Left hindlimb (tissue), 1 donor: Measurements from ENCODE around the gene DOHH.
A peak's percentile ranks its signal among the peaks of the same experiment; 100 is the strongest.

Source experiments
- DNase-seq: peaks from one replicate; pipeline ENCODE4 v3.0.0-alpha.2; 2018

DOHH gene

GRCh38 chr19:3500429-3501101 lies at the start of gene DOHH:
DOHH (minus strand) TSS chr19:3500674; CDS start chr19:3496814, 3,860 bp downstream.
- peak; percentile 96 for DNase-seq

- DNase-seq = no peak
Observed at GRCh38 chr19:3549816-3550215, 49.3 kb upstream of the DOHH start.

- DNase-seq = no peak
Observed at GRCh38 chr19:3548606-3549005, 48.1 kb upstream of the DOHH start.

GRCh38 chr19:3547767-3548282 lies 47.4 kb upstream of the DOHH start:
- DNase-seq = no peak

GRCh38 chr19:3547301-3547731 lies 46.8 kb upstream of the DOHH start:
- DNase-seq = no peak

GRCh38 chr19:3546119-3546518 lies 45.6 kb upstream of the DOHH start:
- no peak for DNase-seq

GRCh38 chr19:3545669-3546034 lies 45.2 kb upstream of the DOHH start:
- no peak for DNase-seq

- DNase-seq = no peak
Observed at GRCh38 chr19:3544742-3545668, 44.5 kb upstream of the DOHH start.

GRCh38 chr19:3544058-3544376 lies 43.5 kb upstream of the DOHH start:
- no peak for DNase-seq

GRCh38 chr19:3543150-3544057 lies 42.9 kb upstream of the DOHH start:
- DNase-seq = no peak

- no peak for DNase-seq
Observed at GRCh38 chr19:3539756-3540118, 39.3 kb upstream of the DOHH start.

- DNase-seq = no peak
Observed at GRCh38 chr19:3538965-3539755, 38.7 kb upstream of the DOHH start, which contains the start of gene TEKTIP1. TEKTIP1 (plus strand) TSS chr19:3539174; CDS start chr19:3539178, 4 bp downstream.

- no peak for DNase-seq
Observed at GRCh38 chr19:3538258-3538929, 37.9 kb upstream of the DOHH start.

GRCh38 chr19:3537438-3538240 lies 37.2 kb upstream of the DOHH start:
- DNase-seq = no peak

- DNase-seq = no peak
Observed at GRCh38 chr19:3537101-3537437, 36.6 kb upstream of the DOHH start.

GRCh38 chr19:3536429-3537100 lies 36.1 kb upstream of the DOHH start:
- DNase-seq = peak; percentile 83

GRCh38 chr19:3535981-3536380 lies 35.5 kb upstream of the DOHH start:
- DNase-seq = no peak

GRCh38 chr19:3535563-3535965 lies 35.1 kb upstream of the DOHH start:
- DNase-seq = no peak

- no peak for DNase-seq
Observed at GRCh38 chr19:3535235-3535535, 34.7 kb upstream of the DOHH start.
